Liver (tissue), 3 donors: Measurements from ENCODE around the gene MIEN1.

ENCODE experiments used
- CTCF ChIP-seq: fragments of 150-350 bp; IDR thresholded peaks from 2 replicates; pipeline ENCODE4 v1.5.1; 2017; ENCODE audit warnings: improper control_type of control experiment, low read depth, low read length; ENCODE audit not compliant: missing input control
- GABPA ChIP-seq, 2 donors: IDR thresholded peaks in 1 of 2; conservative IDR thresholded peaks in 1 of 2; 2 replicates each; pipeline ENCODE4 v1.6.1; 2016; ENCODE audit warnings: antibody characterized with exemption in 2 of 2, mild to moderate bottlenecking in 1 of 2, moderate library complexity in 1 of 2
- MAX ChIP-seq: IDR thresholded peaks from 2 replicates; pipeline ENCODE4 v1.6.1; 2016; ENCODE audit warnings: antibody characterized with exemption
- REST ChIP-seq: IDR thresholded peaks from 2 replicates; pipeline ENCODE4 v1.6.1; 2016; ENCODE audit warnings: antibody characterized with exemption, mild to moderate bottlenecking
- SP1 ChIP-seq: IDR thresholded peaks from 2 replicates; pipeline ENCODE4 v1.6.1; 2018; ENCODE audit warnings: antibody characterized with exemption, mild to moderate bottlenecking
- ZBTB33 ChIP-seq: IDR thresholded peaks from 2 replicates; pipeline ENCODE4 v1.6.1; 2016; ENCODE audit warnings: antibody characterized with exemption
- donor health status: healthy.
- donor health status: healthy.

- no peak for TF ChIP-seq GABPA (IDR thresholded peaks at IDR 0.05 in 1 of 2, conservative IDR thresholded peaks at IDR 0.05 in 1 of 2)
- TF ChIP-seq ZBTB33, result no peak
- TF ChIP-seq CTCF, result no peak
- no peak for TF ChIP-seq SP1
- TF ChIP-seq MAX, result no peak
- no peak for TF ChIP-seq REST
Observed at GRCh38 chr17:39751637-39752036, 21.3 kb upstream of the MIEN1 start.
